PC-3 (cell line): ENCODE measurements around the gene CAPN7.

ENCODE experiments used
- CTCF ChIP-seq: fragments of 300-600 bp; sonication (generic); conservative IDR thresholded peaks from 2 replicates; pipeline ENCODE4 v1.5.1; 2017; ENCODE audit warnings: antibody characterized with exemption, low read depth, mild to moderate bottlenecking, low read length
- EZH2 ChIP-seq: fragments of 300-600 bp; sonication (generic); IDR thresholded peaks from one replicate; pipeline ENCODE4 v1.6.1; 2017; ENCODE audit warnings: antibody characterized with exemption, mild to moderate bottlenecking, low read length; ENCODE audit not compliant: unreplicated experiment
- EZH2phosphoT487 ChIP-seq: fragments of 300-600 bp; sonication (generic); IDR thresholded peaks from 2 replicates; pipeline ENCODE4 v1.6.1; 2018; ENCODE audit warnings: mild to moderate bottlenecking, antibody characterized with exemption, low read length, borderline replicate concordance

- no peak for TF ChIP-seq CTCF
- no peak for TF ChIP-seq EZH2
- no peak for TF ChIP-seq EZH2phosphoT487
Observed at GRCh38 chr3:15181511-15181910, 24.5 kb upstream of the CAPN7 start.
